Measurements from ENCODE around the gene NR2C2.
A peak's percentile ranks its signal among the peaks of the same experiment; 100 is the strongest.

Gene NR2C2

DNA sequence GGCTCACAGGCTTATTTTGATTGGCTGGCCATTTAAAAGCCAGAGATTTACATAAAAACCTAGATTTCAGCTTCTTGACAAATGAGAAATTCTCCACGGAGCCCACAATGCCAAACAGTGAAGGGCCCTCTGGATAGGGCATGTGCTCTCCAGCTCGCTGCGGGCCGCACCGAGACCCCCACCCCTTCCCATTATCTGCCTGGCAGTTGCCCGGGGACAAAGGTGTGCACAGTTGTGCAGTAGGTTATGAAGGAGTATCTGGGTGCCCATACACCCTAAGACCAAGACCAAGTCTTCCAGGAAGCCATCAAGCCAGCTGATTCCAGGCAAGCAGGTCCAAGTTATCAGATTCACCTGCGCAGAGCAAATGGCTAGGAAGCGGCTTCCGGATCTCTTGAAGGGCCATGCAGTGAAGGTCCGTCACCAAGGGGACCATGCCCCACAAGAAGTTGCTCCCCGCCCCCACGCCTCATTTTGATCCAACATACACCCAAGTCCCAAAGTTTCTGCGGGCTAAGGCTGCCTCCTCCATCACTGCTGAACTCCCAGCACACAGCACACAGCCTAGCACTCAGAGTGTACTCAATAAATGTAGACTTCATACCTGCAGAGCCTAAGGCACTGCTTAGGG lies 116.4 kb downstream of the NR2C2 start:
- DNase-seq (ENCODE audit: low spot score), result no peak

DNA sequence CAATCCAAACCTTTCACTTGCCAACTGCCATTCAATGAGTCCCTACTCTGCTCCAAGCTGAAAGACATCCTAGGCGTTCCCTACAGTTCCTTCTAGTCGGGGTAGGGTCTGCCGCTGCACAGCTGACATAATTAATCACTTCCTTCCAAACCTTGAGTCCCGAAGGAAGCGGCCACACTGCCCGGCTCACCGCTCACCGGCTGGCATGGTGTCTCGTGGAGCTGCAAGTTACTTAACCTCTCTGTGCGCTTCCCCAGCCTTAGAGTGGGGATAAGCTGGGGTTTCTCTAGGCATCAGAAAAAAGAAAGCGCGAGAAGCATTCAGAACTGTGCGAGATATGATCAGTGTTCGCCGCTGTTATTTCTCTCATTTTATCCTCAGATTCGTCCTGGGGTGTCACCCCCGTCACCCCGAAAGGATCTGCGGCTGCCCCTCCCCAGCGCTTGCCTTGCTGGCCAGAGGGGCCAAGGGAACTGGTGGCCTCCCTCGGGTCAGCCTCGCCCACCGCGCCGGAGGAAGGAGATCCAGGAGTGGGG lies 117.0 kb downstream of the NR2C2 start:
- peak; percentile 13 for DNase-seq (ENCODE audit: low spot score)

DNA sequence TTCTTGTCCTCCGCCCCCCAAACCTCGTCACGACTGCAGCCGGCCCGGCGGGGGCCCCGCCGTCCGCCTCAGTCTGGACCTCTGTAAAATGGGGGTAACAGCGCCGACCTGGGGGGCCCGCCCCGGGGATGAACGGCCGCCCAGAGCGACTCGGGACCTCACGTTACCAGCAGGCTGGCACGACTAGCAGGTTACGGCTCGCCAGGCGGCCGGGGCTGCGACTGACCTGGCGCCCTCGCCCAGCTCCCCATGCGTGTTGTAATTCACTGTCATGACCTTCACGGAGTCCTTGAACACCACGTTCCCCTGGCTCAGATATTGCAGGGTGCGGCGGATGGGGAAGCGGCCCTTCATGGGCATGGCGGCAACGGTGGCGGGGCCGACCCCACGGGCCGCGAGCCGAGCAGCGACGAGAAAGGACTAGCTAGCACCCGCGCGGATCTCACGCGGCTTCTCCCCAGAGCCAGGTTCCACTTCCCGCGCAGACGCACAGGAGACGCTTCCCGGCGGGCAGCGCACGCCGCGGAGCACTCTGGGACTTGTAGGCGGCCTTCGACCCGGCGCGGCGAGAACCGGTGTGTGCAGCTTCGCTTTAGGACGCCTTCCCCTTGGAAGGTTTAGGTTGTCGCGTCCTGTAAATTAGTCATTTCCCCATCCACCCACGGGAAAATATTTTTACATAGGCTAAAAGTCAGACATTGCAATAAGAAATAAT lies 117.6 kb downstream of the NR2C2 start, which contains the start of gene MRPS25:
MRPS25 (minus strand) TSS at position 481 of the 715 bp plus-strand sequence; CDS start at position 360, 121 bp downstream.
- DNase-seq (ENCODE audit: low spot score), result peak; percentile 88

DNA sequence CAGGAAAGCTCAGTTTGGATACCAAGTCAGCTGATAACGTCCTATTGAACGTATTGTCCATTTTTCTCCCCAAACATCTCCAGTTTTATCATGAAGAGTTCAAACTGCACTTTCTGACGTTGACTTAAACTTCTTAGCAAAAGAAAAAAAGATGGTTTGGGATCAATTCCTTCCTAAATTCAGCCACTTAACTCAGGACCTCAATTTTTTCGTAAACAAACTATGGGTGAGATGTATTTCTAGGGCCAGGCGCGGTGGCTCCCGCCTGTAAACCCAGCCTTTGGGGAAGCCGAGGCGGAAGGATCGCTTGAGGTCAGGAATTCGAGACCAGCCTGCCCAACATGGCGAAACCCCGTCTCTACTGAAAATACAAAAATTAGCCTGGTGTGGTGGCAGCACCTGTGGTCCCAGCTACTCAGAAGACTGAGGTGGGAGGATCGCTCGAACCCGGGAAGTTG lies 118.2 kb downstream of the NR2C2 start:
- no peak for DNase-seq (ENCODE audit: low spot score)

DNA sequence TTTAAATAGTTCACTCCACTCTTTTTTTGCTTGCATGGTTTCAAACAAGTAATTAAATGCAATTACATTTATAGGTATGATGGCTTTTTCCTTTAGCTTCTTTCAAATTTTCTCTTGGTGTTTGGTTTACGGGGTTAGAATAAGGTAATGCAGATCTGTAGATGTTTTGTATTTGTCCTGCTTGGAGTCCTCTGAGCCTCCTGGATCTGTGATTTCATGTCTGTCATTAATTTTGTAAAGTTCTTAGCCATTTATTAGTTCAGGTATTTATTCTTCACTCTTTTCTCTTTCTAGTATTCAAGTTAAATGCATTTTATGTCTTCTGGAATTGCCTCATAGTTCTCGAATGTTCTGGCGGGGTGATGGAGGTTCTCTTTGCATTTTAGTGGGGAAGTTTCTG lies 119.1 kb downstream of the NR2C2 start:
- DNase-seq (ENCODE audit: low spot score), result no peak

DNA sequence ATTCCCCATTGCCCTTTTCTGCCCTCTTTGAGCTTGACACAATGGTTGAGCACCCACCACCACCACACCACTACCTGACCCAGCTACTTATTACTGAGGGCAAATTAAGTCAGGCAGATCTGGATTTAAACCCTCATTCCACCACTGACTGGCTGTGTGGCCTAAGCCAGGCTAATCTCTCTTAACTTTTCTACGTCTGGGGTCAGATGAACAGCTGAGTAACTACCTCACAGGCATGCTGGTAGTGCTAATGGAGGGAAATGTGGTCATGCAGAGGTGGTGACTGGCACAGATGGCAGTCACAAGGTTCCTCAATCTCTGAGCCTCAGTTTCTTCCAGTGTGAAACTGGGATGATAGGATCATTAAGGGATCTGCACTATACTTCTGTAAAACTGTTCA lies 122.1 kb downstream of the NR2C2 start:
- DNase-seq (ENCODE audit: low spot score), result no peak

DNA sequence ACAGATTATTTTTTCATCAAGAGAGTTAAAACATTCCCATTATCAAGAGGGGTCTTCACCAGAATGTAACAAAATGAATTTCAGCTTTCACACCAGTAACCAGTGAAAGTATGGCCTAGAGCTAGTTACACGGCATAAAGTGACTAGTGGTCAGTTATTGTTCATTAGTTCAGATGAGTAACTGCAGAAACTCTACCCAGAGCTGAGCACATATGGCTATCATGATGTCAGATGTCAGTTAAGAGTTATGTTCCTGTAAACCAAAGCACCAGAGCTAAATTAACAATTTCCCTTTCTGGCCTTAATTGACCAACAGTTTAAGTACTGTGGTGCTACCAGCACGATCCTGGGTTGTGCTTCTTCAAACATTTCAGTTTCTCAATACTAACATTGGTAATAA lies 124.3 kb downstream of the NR2C2 start:
- DNase-seq (ENCODE audit: low spot score), result no peak

DNA sequence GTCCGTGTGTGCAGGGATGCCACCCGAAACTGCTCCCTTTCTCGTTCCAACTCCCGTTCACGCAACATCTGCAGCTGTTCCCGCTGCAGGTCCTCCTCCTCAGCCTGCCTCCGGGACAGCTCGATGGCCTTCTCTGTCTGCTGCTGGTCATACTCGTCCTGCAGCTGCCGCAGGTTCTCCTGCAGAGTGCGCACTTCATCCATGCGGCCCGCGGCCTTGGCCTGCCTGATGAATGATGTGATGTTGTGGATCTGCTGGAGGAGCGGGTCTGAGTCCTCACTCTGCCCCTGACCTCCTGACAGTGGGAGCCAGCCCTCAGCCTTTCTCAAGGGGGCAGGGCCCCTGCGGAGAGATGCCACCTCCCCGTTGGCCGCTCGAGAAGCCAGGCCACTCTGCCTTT lies 127.1 kb downstream of the NR2C2 start:
- DNase-seq (ENCODE audit: low spot score), result no peak

DNA sequence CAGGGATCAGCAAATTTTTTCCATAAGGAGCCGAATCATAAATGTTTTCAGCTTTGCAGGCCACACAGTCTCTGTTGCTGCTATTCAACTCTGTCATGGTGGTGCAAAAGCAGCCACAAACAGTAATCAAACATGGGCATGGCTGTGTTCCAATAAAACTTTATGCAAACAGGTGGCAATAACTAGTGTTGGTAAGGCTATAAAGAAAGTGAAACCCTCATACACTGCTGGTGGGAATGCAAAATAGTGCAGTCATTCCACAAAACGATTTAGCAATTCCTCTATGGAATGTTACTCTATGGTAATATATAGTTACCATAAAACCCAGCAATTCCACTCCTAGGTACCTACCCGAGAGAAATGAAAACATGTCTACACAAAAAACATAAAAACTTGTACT lies 131.7 kb downstream of the NR2C2 start:
- DNase-seq (ENCODE audit: low spot score), result no peak

DNA sequence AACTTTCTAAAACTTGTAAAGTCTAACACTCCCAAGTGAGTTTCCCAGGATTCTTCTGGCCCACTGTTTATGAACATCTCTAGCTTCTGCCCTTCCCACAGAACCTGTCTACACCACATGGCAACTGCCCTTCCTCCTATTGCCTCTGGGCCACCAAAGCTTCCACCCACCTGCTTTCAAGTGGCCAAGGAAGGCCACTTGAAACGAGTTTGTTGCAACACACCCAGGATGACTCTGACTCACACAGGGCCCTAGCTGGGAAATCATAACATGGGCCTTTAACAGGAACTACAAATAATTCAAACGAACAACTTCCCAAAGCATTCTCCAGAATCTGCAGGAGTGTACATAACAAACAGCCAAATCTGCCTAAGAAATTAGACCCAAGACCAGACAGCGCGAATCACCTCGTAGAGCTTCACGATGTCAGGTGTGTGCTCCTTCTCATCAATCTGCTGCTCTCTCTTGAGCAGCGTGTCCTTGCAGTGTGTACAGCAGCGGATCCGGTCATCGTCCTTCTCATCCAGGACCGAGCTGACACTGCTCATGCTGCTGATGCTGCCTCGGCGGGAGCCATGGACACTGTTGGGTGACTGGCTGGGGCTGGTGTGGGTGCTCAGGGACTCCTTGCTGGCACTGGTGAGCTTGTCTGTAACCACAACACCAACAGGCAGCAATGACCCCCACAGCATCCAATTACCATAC lies 134.7 kb downstream of the NR2C2 start:
- no peak for DNase-seq (ENCODE audit: low spot score)

DNA sequence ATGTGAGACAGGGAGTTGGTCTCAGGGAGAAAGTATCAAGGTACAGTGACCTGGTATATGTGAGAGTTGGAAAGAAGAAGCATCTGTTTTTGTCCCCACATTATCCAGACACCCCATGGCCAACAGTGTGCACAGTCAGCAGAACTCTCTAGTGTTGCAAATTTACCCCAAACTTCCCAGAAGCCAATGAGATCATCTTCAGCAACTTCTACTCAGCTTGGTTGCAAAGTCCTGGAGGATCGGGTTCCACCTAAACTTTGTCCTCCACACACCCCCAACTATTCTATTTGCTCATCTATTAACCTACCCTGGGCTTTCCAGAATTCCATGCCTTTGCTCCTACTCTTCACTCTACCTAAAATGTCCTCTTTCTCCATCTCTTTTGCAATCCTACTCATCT lies 135.9 kb downstream of the NR2C2 start:
- DNase-seq (ENCODE audit: low spot score), result no peak

DNA sequence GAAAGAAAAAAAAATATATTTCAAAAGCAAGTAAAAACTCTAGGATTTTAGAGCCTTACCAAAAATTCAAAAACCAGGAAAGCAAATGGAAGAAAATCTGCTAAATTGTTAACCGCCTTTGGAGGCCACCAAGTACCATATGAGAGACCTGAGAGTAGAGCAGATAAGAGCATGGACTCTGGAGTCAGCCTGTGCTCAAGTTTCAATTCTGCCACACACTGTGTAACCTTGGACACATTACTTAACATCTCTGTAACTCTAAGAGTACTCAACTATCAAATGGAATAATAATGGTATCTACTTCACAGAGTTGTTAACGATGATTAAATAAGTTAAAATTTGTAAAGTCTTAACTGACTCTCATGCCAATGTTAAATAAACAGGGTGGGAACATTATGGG lies 138.9 kb downstream of the NR2C2 start:
- no peak for DNase-seq (ENCODE audit: low spot score)

DNA sequence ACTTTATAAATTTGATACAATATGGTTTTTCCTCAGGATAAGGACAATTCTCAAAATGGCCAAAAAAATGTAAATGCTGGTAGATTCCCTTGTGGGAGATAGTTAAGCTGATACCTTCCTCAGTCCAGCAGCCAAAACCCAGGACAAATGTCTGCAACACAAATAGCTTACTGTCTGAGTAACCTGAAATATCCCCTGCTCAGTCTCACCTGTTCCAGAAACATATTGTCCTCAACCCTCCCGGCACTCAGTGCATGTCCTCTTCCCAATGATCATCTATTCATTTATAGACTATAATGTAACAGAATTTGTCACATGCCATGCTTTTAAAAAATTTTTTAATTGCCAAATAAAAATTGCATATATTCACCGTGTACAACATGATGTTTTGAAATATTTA lies 139.3 kb downstream of the NR2C2 start:
- DNase-seq (ENCODE audit: low spot score), result no peak

DNA sequence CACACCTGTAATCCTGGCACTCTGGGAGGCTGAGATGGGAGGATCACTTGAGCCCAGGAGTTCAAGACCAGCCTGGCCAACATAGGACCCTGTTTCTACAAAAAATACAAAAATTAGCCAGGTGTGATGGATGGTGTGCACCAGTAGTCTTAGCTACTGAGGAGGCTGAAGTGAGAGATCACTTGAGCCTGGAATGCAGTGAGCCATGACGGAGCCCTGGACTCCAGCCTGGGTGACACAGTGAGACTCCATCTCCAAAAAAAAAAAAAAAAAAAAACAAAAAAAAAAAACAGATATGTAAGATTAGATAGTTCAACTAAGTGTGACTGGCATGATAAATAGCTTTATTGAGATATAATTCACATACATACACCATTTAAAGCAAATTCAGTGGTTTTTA lies 141.8 kb downstream of the NR2C2 start:
- DNase-seq (ENCODE audit: low spot score), result no peak

DNA sequence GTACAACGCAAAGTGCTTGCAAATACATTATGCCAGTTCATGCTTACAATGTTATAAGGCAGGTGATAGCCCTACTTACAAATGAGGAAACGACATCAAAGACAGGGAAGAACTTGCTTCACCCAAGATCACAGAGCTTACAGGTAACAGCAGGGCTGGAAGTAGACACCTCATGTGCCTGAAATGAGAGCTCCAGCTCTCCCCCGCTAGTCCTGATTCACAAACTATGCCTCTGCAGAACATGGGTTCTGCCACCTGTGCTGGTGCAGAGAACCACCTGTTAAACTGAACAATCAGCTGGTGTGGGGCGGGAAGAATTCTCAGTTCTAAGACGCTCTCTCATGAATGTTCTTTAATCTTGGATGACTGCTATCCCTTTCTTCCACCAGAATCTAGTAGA lies 144.2 kb downstream of the NR2C2 start:
- DNase-seq (ENCODE audit: low spot score), result no peak

DNA sequence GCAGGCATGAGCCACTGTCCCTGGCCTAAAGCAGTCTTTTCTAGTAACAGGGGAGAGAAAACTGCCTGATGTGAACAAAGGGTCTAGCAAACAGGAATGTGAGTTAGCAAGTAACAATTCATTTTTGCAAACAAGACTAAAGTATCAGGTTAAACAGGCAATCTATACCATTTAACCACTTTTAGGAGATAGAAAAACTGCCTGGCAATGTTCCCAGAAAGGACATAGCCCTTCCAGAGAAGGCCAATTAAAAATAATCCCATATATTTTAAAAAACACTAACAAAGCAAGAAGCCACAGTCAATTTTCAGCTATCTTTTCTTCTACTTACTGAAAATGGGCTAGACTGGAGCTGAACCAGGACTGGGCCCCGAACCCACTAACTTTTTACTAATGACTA lies 145.3 kb downstream of the NR2C2 start:
- no peak for DNase-seq (ENCODE audit: low spot score)

DNA sequence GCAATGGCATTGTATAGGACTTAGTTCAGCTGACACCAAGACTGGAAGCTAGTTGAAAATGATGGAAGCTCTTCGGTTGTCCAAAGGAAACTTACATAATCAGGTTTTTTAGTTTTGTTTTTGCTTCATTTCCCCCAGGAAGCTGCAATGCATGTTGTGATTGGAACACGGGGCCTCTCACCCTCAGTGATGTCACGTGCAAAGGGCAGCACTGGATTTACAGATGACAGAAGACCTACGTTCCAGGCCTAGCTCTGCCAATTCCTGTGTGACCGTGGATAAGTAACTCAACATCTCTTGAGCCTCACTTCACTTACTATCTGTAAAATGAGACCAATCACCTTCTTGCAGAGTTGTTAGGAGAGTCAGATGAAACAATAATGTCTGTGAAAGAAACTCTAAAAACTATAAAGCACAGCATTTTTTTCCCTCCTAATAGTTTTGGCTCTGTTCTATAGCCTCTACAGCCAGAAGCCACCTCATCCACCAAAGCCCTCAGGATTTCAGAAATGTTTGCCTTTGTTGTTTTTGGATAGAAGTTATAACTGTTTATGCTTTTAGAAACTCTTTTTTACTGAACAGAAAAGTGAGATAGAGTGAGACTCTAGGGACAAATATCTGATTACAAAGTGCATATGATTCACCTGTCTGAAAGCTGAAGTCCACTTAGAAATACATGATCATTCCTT lies 146.9 kb downstream of the NR2C2 start:
- no peak for DNase-seq (ENCODE audit: low spot score)

DNA sequence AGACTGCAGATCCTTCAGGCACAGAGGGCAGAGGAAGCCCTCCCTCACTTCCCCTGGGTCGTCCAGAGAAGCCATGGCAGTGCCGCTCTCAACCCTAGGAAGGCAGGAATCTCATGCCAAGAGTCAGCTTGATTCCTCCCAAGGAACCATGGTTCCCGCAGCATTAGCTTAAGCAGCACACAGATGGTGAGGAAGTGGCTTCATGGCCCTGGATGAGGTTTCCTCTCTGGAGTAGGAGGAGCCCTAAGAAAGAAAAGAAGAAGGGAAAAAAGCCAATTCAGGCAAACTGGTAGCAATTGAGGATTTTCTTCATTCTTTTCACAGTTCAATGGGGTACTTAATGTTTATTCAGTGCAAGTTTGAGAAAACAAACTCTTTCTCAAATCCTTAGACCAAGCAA lies 148.7 kb downstream of the NR2C2 start:
- peak; percentile 13 for DNase-seq (ENCODE audit: low spot score)

DNA sequence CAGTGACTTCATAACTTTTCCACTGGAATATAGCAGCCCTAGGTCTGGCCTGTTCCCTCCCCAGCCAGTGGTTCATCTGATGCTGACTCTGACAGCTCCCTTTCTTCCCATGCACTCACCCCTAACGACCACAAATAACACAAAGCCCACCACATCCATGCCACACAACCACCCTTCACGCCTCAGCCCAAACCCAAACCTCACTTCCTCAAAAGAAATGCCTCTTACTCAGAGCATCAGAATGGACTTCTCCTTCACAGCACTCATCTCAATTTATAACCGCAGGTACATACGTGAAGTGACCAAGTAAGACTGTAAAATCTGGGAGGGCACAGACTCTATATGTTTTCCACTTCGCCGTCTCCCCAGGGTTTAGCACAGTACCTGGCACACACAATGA lies 150.5 kb downstream of the NR2C2 start:
- no peak for DNase-seq (ENCODE audit: low spot score)
